Thyroid gland (tissue), 4 donors: ENCODE data around the gene GAMT. TPM values are rescaled to one million over a fixed set of nuclear protein-coding genes. Genes with fewer than 3 reads are reported as not detected.

Experiments
- DNase-seq, 2 donors: peaks; one replicate each; pipeline ENCODE4 v3.0.0-alpha.2; 2019
- H3K27ac ChIP-seq, 3 donors: fragments of 200-600 bp; sonication (generic); 1 replicate in 2 of 3; 2 replicates in 1 of 3; pipeline ENCODE4 v1.5.1; 2016 to 2019; ENCODE audit warnings: mild to moderate bottlenecking in 1 of 3, moderate library complexity in 1 of 3
- H3K27me3 ChIP-seq: fragments of 200-600 bp; sonication (generic); one replicate; pipeline ENCODE4 v1.5.1; 2019
- H3K36me3 ChIP-seq, 2 donors: fragments of 200-600 bp; sonication (generic); one replicate each; pipeline ENCODE4 v1.5.1; 2016 to 2019
- H3K4me1 ChIP-seq, 2 donors: fragments of 200-600 bp; sonication (generic); one replicate each; pipeline ENCODE4 v1.5.1; 2017 to 2019
- H3K4me3 ChIP-seq, 3 donors: fragments of 200-600 bp; sonication (generic); replicated peaks in 1 of 3; 1 replicate in 2 of 3; 2 replicates in 1 of 3; pipeline ENCODE4 v1.5.1; 2016; ENCODE audit warnings: mild to moderate bottlenecking in 1 of 3
- H3K9me3 ChIP-seq: fragments of 200-600 bp; sonication (generic); one replicate; pipeline ENCODE4 v1.5.1; 2017
- POLR2A ChIP-seq, 2 donors: fragments of 450-650 bp; IDR thresholded peaks; one replicate each; pipeline ENCODE4 v1.6.1; 2017; ENCODE audit warnings: antibody characterized with exemption in 2 of 2, mild to moderate bottlenecking in 2 of 2, moderate library complexity in 1 of 2
- WGBS, 2 donors: methylation state at CpG; one replicate each; pipeline ENCODE4 v1.1.5; 2017; 5-methylcytosine and 5-hydroxymethylcytosine counted together
- intact Hi-C: fragments of 100-400 bp; cut with DNase I; formaldehyde crosslinking; loops from one replicate; pipeline ENCODE4 v1.15.1; 2023
- total RNA-seq, 4 donors: library from RNA; depleted of rRNA; stranded (reverse); fragments of >200 nt; gene quantifications; one replicate each; pipeline ENCODE4 v1.2.3, GENCODE V29; 2016
- TF ChIP-seq, protein P1 (sequence below), 6 experiments: fragments of 200-600 bp in 3 of 6; fragments of 450-650 bp in 3 of 6; sonication (generic) in 3 of 6; IDR thresholded peaks; one replicate each; pipeline ENCODE4 v1.5.1; 2016 to 2019; ENCODE audit warnings: antibody characterized with exemption in 6 of 6, mild to moderate bottlenecking in 2 of 6, inconsistent platforms in 1 of 6, moderate library complexity in 1 of 6

Gene GAMT
- total RNA-seq, 4 donors from 2014 or later, result 22.2 to 39.5 (median 29.1) TPM

DNA sequence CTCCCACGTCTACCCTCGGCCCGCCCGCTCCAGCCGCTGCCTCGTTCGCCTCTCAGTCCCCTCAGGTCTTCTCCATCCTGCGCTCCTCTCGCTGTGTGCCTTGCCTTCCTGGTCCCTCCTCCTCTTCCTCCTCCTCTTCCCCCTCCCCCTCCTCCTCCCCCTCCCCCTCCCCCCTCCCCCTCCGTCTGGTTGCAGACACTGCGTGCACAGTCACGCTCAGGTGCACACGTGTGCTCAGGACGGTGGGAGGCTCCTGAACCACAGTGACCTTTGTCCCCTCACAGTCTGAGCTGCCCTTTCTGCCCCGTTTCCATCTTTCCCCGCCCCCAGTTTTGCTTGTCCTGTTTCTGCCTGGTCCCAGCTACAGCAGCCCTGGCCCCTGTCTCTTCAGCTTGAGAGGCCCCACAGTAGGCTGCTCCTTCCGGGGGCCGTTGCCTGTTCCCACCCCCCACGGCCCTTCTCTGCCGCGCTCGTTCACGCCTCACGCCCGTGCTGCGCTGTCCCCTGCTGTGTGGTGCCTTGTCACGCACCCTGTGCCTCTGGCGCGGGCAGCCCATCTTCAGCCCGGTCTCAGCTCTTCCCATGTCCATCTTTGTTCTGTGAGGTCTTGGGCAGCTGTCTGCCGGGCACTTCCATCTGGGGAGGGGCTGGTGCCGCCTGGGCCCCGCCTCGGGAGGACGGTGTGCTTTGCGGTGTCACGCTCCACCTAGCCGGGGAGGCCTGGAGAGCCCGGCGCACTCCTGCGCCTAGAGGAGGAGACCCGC lies 23.0 kb upstream of the GAMT start:
- Histone ChIP-seq H3K36me3 (peaks cover 60 to 61% of the 10 kb centered on the region in 2 donors), H3K27me3 (no peaks in the 10 kb centered on the region), H3K9me3 (no peaks in the 10 kb centered on the region), H3K4me3 (no peak overlapping the region), H3K4me1 (no peaks in the 10 kb centered on the region), H3K27ac (no peak overlapping the region)
- TF ChIP-seq, protein P1, sequence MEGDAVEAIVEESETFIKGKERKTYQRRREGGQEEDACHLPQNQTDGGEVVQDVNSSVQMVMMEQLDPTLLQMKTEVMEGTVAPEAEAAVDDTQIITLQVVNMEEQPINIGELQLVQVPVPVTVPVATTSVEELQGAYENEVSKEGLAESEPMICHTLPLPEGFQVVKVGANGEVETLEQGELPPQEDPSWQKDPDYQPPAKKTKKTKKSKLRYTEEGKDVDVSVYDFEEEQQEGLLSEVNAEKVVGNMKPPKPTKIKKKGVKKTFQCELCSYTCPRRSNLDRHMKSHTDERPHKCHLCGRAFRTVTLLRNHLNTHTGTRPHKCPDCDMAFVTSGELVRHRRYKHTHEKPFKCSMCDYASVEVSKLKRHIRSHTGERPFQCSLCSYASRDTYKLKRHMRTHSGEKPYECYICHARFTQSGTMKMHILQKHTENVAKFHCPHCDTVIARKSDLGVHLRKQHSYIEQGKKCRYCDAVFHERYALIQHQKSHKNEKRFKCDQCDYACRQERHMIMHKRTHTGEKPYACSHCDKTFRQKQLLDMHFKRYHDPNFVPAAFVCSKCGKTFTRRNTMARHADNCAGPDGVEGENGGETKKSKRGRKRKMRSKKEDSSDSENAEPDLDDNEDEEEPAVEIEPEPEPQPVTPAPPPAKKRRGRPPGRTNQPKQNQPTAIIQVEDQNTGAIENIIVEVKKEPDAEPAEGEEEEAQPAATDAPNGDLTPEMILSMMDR (IDR thresholded peaks at IDR 0.05), result no peak
- no peak for TF ChIP-seq POLR2A (IDR thresholded peaks at IDR 0.05)
- intact Hi-C loops, result no loop called here
- no peak for DNase-seq
- 66 to 75% methylated on average over 42 of the region's 42 CpGs for WGBS, 2 donors

DNA sequence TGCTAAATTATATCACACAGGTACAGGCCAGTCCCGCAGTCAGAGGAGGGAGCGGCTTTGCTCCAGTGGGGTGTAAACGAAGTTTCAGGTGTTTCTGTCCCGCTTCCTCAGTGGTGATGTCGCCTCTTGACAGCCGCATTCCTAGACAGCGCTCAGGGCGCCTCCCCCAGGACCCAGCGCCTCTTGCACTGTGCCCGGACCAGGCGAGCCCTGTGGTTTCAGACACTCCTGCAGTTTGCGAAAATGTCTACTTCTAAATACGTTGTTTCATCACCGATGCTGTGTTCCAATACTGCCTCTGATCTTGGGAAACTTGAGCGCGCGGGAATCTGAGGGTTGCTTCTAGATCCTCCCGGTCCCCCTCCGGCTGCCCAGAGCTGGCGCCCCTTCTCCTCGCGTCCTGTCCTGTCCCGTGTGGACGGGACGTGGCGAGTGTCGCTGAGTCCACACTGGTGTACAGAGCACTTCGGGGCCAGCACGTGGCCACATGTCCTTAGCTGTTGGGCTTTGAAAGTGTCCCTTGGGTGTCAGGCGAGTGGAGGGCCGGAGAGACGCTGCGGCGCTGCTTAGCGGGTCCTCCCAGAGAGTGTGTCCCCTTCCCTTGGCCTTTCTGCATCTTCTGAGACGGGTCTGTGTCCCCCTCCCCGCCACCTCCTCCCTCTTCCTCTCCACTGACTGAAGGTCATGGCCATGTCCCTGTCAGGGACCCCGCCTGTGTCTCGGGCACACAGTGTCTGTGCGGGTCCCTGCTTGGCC lies 22.3 kb upstream of the GAMT start:
- intact Hi-C loops, result no loop called here
- Histone ChIP-seq H3K4me3 (no peak overlapping the region), H3K4me1 (no peaks in the 10 kb centered on the region), H3K27ac (no peak overlapping the region), H3K36me3 (peaks cover 59 to 61% of the 10 kb centered on the region in 2 donors), H3K9me3 (no peaks in the 10 kb centered on the region), H3K27me3 (no peaks in the 10 kb centered on the region)
- no peak for TF ChIP-seq POLR2A (IDR thresholded peaks at IDR 0.05)
- TF ChIP-seq, protein P1 (IDR thresholded peaks at IDR 0.05), result no peak
- WGBS, 2 donors, result 94 to 95% methylated on average over 40 of the region's 40 CpGs
- DNase-seq, result no peak

DNA sequence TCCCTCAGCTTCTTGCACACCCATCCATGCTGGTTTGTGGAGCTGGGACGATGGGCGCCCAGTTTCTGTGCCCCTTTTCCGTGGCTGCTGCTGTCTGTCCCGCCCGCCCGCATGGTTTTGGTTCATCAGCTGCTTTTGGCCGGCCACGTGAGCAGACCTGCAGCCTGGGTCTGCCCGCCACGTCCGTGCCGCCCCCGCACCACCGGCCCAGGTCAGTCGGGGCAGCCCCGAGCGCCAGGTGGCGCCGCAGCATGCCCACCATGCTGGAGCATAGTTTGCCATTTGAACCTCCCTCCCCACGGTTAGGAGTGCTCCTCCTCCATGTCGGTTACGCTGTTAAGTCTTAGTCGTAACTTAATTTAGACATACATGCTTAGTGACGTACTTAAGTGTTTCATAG lies 21.6 kb upstream of the GAMT start:
- no peak for DNase-seq
- intact Hi-C loops, result no loop called here
- peaks cover 58 to 62% of the 10 kb centered on the region in 2 donors for H3K36me3 ChIP-seq
- no peaks in the 10 kb centered on the region for H3K9me3 ChIP-seq
- no peak for TF ChIP-seq POLR2A (IDR thresholded peaks at IDR 0.05)
- TF ChIP-seq, protein P1 (IDR thresholded peaks at IDR 0.05), result no peak
- no peak overlapping the region for H3K4me3 ChIP-seq
- H3K27me3 ChIP-seq, result no peaks in the 10 kb centered on the region
- H3K27ac ChIP-seq, result no peak overlapping the region
- 93 to 97% methylated on average over 24 of the region's 24 CpGs for WGBS, 2 donors
- H3K4me1 ChIP-seq, result no peaks in the 10 kb centered on the region

DNA sequence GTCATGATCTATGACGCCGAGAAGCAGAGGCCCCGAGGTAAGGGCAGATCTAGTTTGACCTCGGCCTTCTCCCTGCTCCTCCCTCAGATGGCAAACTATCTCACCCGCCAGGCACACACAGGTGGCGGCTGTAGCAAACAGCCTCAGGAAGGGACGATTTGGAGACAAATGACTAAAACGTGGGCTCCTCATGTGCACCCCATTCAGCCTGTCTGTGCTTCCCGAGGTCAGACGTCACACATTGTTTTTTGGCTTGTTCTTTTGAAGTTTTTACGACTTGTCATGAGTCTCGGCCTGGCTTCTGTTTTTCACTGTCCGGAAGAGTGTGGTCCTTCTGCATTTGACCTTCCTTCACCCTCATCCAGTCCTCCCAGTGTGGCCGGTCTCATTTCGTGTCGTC lies 21.0 kb upstream of the GAMT start:
- H3K9me3 ChIP-seq, result no peaks in the 10 kb centered on the region
- H3K4me1 ChIP-seq, result peaks cover under 1 to 3% of the 10 kb centered on the region in 2 donors
- 84 to 91% methylated on average over 16 of the region's 16 CpGs for WGBS, 2 donors
- H3K4me3 ChIP-seq, result no peak overlapping the region
- no peaks in the 10 kb centered on the region for H3K27me3 ChIP-seq
- H3K27ac ChIP-seq, result no peak overlapping the region
- TF ChIP-seq, protein P1 (IDR thresholded peaks at IDR 0.05), result no peak
- TF ChIP-seq POLR2A (IDR thresholded peaks at IDR 0.05), result no peak
- no peak for DNase-seq
- intact Hi-C loops, result no loop called here
- peaks cover 58% of the 10 kb centered on the region in 2 donors for H3K36me3 ChIP-seq

DNA sequence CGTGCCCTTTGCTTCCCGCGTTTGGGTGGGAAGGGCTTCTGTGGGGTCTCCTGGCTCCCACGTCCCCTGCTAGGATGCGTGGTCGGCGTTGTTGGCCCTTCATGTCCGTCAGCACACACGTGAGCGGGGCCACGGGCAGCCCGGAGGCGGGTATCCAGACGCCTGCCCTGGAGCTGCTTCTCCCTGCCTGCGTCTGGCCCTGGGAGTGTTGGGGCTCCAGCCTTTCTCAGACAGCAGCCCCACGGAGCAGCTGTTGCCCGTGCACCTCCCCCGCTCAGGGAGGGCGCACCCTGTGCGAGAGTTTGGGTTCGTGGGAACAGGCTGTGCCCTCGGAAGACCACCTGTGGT lies 20.6 kb upstream of the GAMT start:
- Histone ChIP-seq H3K4me1 (peaks cover 5 to 7% of the 10 kb centered on the region in 2 donors), H3K27ac (no peak overlapping the region), H3K27me3 (no peaks in the 10 kb centered on the region), H3K4me3 (no peak overlapping the region), H3K36me3 (peaks cover 58% of the 10 kb centered on the region in 2 donors), H3K9me3 (no peaks in the 10 kb centered on the region)
- no peak for DNase-seq
- TF ChIP-seq, protein P1 (IDR thresholded peaks at IDR 0.05), result no peak
- no peak for TF ChIP-seq POLR2A (IDR thresholded peaks at IDR 0.05)
- intact Hi-C loops, result no loop called here
- 90 to 91% methylated on average over 11 to 17 of the region's 22 CpGs for WGBS, 2 donors
